Activated T-cell treated with anti-CD3 and anti-CD28 coated beads, Interleukin-2, amount 50 U/mL, for 24 hours (primary cell): ENCODE results near the gene RNF126.
A peak's percentile ranks its signal among the peaks of the same experiment; 100 is the strongest.
"Not testable (repeated sequence)": the region's sequence is repeated elsewhere in the genome, so short reads cannot be mapped to it uniquely, and the experiment has no call there.

ENCODE experiments used
- DNase-seq: peaks from one replicate; pipeline ENCODE4 v3.0.0-alpha.2; 2020
- H3K27ac Mint-ChIP-seq: 2 replicates; pipeline ENCODE4 v1.8.0; 2020; ENCODE audit warnings: mild to moderate bottlenecking, mixed read lengths
- H3K27me3 Mint-ChIP-seq: 2 replicates; pipeline ENCODE4 v1.8.0; 2020; ENCODE audit warnings: mixed read lengths
- H3K36me3 Mint-ChIP-seq: 2 replicates; pipeline ENCODE4 v1.8.0; 2020; ENCODE audit warnings: low read depth, mixed read lengths
- H3K4me1 Mint-ChIP-seq: 2 replicates; pipeline ENCODE4 v1.8.0; 2020; ENCODE audit warnings: low read depth, mixed read lengths
- H3K4me3 Mint-ChIP-seq: 2 replicates; pipeline ENCODE4 v1.8.0; 2020; ENCODE audit warnings: mild to moderate bottlenecking, moderate library complexity, mixed read lengths
- H3K9me3 Mint-ChIP-seq: 2 replicates; pipeline ENCODE4 v1.8.0; 2020; ENCODE audit warnings: mixed read lengths

The RNF126 gene

GRCh38 chr19:662962-663681 is at the start of gene RNF126:
Gene RNF126, minus strand, starts transcription at chr19:663214. Its CDS starts 93 bp downstream, at chr19:663121.
- peak within 1 kb of the TSS; percentile 98 for H3K27ac Mint-ChIP-seq
- no peaks in the 10 kb centered on the region for H3K27me3 Mint-ChIP-seq
- peaks cover 38% of the 10 kb centered on the region for H3K36me3 Mint-ChIP-seq
- no peaks in the 10 kb centered on the region for H3K9me3 Mint-ChIP-seq
- peaks cover 47% of the 10 kb centered on the region for H3K4me1 Mint-ChIP-seq
- H3K4me3 Mint-ChIP-seq: peak within 1 kb of the TSS; percentile 98
- peak; percentile 95 for DNase-seq

- H3K36me3 Mint-ChIP-seq: no peaks in the 10 kb centered on the region
- no peak overlapping the region for H3K27ac Mint-ChIP-seq
- H3K27me3 Mint-ChIP-seq: peaks cover 50% of the 10 kb centered on the region
- H3K4me1 Mint-ChIP-seq: no peaks in the 10 kb centered on the region
- no peak for DNase-seq
- peaks cover 8% of the 10 kb centered on the region for H3K9me3 Mint-ChIP-seq
- H3K4me3 Mint-ChIP-seq: no peak overlapping the region
Measured at GRCh38 chr19:711254-711653, 48.2 kb upstream of the RNF126 start.

DNA sequence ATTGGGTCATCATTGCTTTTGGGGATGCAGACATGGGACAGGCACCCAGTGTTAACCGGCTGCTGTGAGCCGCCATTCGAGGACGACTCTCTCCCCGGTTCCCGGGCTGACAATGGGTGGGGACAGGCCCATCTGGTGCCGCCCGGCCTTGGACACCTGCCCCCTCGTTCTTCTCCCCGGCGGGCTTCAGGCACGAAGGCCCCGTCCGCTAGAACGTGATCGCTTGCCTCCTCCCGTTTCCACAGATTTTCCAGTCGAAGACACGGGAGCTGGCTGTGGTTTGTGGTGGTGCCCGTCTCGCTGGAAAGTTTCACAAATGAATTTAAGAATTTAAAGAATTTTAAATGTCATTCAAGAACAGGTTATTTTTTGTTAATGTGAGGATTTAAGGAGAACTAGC is 47.8 kb upstream of the RNF126 start:
- peaks cover 47% of the 10 kb centered on the region for H3K27me3 Mint-ChIP-seq
- no peaks in the 10 kb centered on the region for H3K36me3 Mint-ChIP-seq
- no peak for DNase-seq
- no peaks in the 10 kb centered on the region for H3K4me1 Mint-ChIP-seq
- H3K27ac Mint-ChIP-seq: no peak overlapping the region
- no peak overlapping the region for H3K4me3 Mint-ChIP-seq
- peaks cover 7% of the 10 kb centered on the region for H3K9me3 Mint-ChIP-seq

- Mint-ChIP-seq H3K4me3 (no peak overlapping the region), H3K27ac (no peak overlapping the region), H3K36me3 (no peaks in the 10 kb centered on the region), H3K27me3 (peaks cover 44% of the 10 kb centered on the region), H3K9me3 (no peaks in the 10 kb centered on the region), H3K4me1 (no peaks in the 10 kb centered on the region)
- DNase-seq: no peak
Measured at GRCh38 chr19:709965-710571, 47.1 kb upstream of the RNF126 start.

DNA sequence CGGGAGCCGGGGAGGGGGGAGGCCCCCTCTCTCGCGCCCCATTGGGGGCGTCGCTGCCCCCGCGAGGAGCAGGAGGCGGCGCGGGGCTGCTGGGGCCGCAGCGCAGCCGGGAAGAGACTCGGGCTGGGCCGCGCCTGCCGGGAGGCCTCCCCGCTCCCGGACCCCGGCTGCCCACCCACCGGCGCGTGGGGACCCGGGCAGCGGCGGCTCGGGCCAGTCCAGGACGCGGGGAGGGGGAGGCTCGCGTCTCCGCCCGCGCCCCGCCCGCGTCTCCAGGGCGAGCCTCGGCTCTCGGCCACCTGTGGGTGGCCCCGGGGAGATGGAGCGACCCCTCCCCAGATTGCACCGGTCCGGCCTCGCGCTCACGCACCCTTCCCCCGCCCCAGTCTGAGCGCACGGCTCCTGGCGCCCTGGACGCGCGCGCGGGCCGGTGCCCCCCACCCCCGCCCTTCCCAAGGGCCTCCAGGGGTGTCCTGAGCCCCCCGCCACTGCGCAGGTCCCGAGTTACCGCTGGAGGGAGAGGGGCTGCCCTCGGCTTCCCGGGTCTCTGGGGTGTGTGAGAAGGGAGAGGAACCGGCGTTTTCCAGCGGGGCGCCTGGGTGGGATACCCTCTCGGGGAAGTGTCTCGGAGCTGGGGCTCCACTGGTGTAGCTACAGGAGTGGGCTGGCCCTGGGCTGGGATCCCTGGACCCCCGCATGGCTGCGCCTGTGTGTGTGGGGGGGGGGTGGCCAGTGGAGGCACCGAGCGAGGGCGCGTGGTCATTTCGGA is 46.4 kb upstream of the RNF126 start:
- no peak overlapping the region for H3K27ac Mint-ChIP-seq
- DNase-seq: no peak
- H3K27me3 Mint-ChIP-seq: peaks cover 48% of the 10 kb centered on the region
- peaks cover under 1% of the 10 kb centered on the region for H3K4me1 Mint-ChIP-seq
- no peaks in the 10 kb centered on the region for H3K36me3 Mint-ChIP-seq
- no peak overlapping the region for H3K4me3 Mint-ChIP-seq
- no peaks in the 10 kb centered on the region for H3K9me3 Mint-ChIP-seq

DNA sequence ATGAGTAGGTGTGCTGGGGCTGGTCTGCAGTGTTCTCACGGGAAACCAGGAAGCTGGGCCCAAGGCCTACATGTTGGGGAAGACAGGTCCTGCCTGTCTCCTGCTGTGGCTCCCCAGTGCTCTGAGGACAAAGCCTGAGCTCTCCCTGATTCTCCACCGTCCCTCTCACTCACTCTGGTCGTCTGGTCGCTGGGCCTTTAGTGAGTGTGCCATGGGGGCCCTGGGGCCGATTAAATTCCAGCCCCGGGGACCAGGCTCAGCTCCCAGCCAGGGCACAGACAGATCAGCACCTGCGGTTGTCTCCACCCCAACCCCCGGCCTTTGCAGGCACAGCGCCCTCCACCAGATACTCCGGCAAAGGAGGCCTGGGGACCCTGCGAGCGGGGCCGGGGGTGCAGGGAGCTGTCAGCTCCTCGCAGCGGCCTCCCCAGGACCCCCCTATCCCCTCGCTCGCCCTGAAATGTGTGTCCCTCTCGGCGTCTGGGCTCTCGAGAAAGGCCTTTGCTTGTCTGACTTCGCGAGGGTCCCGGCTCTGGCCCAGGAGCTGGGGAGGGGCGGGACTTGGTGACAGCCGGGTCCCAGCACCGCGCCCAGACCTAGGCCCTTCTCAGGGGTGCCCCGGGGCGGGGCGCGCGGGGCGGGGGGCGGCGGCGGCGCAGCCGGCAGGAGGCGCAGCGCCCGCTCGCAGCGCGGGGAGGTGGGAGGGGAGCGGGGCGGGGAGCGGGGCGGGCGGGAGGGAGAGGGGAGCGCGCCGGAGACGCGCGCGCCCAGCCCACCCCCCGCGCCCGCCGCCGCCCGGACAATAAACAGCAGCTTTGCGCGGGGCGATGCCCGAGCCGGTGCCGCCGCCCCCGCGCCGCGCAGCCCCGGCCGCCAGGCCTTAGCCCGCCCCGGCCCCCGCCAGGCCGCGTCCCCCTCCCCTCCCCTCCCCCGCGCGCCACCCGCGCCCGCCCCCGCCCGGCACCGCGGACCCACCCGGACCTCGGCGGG is 45.4 kb upstream of the RNF126 start, which contains the start of gene PALM:
TSS of gene PALM (plus strand) at position 782 of the 990 bp plus-strand sequence. CDS start 212 bp downstream, outside the sequence.
- H3K27me3 Mint-ChIP-seq: peaks cover 53% of the 10 kb centered on the region

GRCh38 chr19:704447-704741 is 41.4 kb upstream of the RNF126 start:
- H3K36me3 Mint-ChIP-seq: no peaks in the 10 kb centered on the region
- peaks cover 44% of the 10 kb centered on the region for H3K27me3 Mint-ChIP-seq
- no peak overlapping the region for H3K27ac Mint-ChIP-seq
- peaks cover 4% of the 10 kb centered on the region for H3K4me1 Mint-ChIP-seq
- H3K4me3 Mint-ChIP-seq: no peak overlapping the region
- H3K9me3 Mint-ChIP-seq: no peaks in the 10 kb centered on the region
- DNase-seq: no peak

More for the DNA sequence above, 45.4 kb upstream of the RNF126 start, which contains the start of gene PALM:
- H3K27ac Mint-ChIP-seq: no peak within 1 kb of the TSS
- H3K4me3 Mint-ChIP-seq: no peak within 1 kb of the TSS
- no peaks in the 10 kb centered on the region for H3K36me3 Mint-ChIP-seq
- no peaks in the 10 kb centered on the region for H3K9me3 Mint-ChIP-seq
- DNase-seq: no peak
- peaks cover 4% of the 10 kb centered on the region for H3K4me1 Mint-ChIP-seq

GRCh38 chr19:703651-704446 is 40.8 kb upstream of the RNF126 start:
- no peak overlapping the region for H3K27ac Mint-ChIP-seq
- DNase-seq: peak; percentile 71
- peaks cover 47% of the 10 kb centered on the region for H3K27me3 Mint-ChIP-seq
- no peak overlapping the region for H3K4me3 Mint-ChIP-seq
- peaks cover 4% of the 10 kb centered on the region for H3K4me1 Mint-ChIP-seq
- no peaks in the 10 kb centered on the region for H3K9me3 Mint-ChIP-seq
- no peaks in the 10 kb centered on the region for H3K36me3 Mint-ChIP-seq

- H3K36me3 Mint-ChIP-seq: no peaks in the 10 kb centered on the region
- H3K9me3 Mint-ChIP-seq: no peaks in the 10 kb centered on the region
- no peak overlapping the region for H3K27ac Mint-ChIP-seq
- H3K4me3 Mint-ChIP-seq: no peak overlapping the region
- peaks cover 50% of the 10 kb centered on the region for H3K27me3 Mint-ChIP-seq
- H3K4me1 Mint-ChIP-seq: peaks cover 4% of the 10 kb centered on the region
- DNase-seq: no peak
Measured at GRCh38 chr19:703329-703650, 40.3 kb upstream of the RNF126 start.

DNA sequence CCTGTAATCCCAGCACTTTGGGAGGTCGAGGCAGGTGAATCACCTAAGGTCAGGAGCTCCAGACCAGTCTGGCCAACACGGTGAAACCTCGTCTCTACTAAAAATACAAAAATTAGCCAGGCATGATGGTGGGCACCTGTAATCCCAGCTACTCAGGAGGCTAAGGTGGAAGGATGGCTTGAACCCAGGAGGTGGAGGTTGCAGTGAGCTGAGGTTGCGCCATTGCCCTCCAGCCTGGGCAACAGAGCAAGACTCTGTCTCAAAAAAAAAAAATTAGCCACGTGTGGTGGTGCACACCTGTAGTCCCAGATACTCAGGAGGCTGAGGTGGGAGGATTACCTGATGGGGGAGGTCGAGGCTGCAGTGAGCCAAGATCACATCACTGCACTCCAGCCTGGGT is 39.8 kb upstream of the RNF126 start:
- not testable (repeated sequence) for H3K27ac Mint-ChIP-seq, H3K4me3 Mint-ChIP-seq, H3K36me3 Mint-ChIP-seq, DNase-seq, H3K9me3 Mint-ChIP-seq, H3K4me1 Mint-ChIP-seq
- H3K27me3 Mint-ChIP-seq: peaks cover 50% of the 10 kb centered on the region

GRCh38 chr19:699885-700284 is 36.9 kb upstream of the RNF126 start:
- not testable (repeated sequence) for H3K36me3 Mint-ChIP-seq, H3K4me3 Mint-ChIP-seq, DNase-seq, H3K9me3 Mint-ChIP-seq, H3K4me1 Mint-ChIP-seq, H3K27ac Mint-ChIP-seq
- peaks cover 47% of the 10 kb centered on the region for H3K27me3 Mint-ChIP-seq

GRCh38 chr19:698529-698928 is 35.5 kb upstream of the RNF126 start:
- not testable (repeated sequence) for H3K9me3 Mint-ChIP-seq, H3K4me1 Mint-ChIP-seq, H3K4me3 Mint-ChIP-seq, H3K27ac Mint-ChIP-seq, H3K36me3 Mint-ChIP-seq, DNase-seq
- H3K27me3 Mint-ChIP-seq: peaks cover 46% of the 10 kb centered on the region

GRCh38 chr19:695352-695949 is 32.4 kb upstream of the RNF126 start, which contains the start of gene PRSS57:
Gene PRSS57, minus strand, starts transcription at chr19:695452. Its CDS starts 22 bp downstream, at chr19:695430.
- no peaks in the 10 kb centered on the region for H3K36me3 Mint-ChIP-seq
- peaks cover 4% of the 10 kb centered on the region for H3K4me1 Mint-ChIP-seq
- H3K27ac Mint-ChIP-seq: no peak within 1 kb of the TSS
- no peak within 1 kb of the TSS for H3K4me3 Mint-ChIP-seq
- no peak for DNase-seq
- H3K27me3 Mint-ChIP-seq: peaks cover 35% of the 10 kb centered on the region
- no peaks in the 10 kb centered on the region for H3K9me3 Mint-ChIP-seq
